IMR-90 (cell line): Measurements from ENCODE around the gene MIA2. TPM values are rescaled to one million over a fixed set of nuclear protein-coding genes. Genes with fewer than 3 reads are reported as not detected.

Experiments used
- ATAC-seq: fragments of 200-7000 bp; cut with Tn5 transposase; 2 replicates; pipeline ENCODE4 v1.9.1; 2020; ENCODE audit warnings: low read depth, mild to moderate bottlenecking, moderate library complexity
- BruUV-seq: library from RNA; stranded (reverse); fragments of 400-500 nt; replicated peaks from 2 replicates; lab custom pipeline; 2021; lab: Mats Ljungman, UMichigan
- CTCF ChIA-PET: fragments of 300-600 bp; formaldehyde crosslinking; extraction: SDS; loops from one replicate; lab custom pipeline; 2021; ENCODE audit warnings: antibody characterized with exemption; lab: Yijun Ruan, JAX
- POLR2A ChIA-PET: fragments of 300-600 bp; sonication (Branson Sonifier 250); formaldehyde crosslinking; loops from one replicate; lab custom pipeline; 2022; ENCODE audit warnings: antibody characterized with exemption; ENCODE audit not compliant: unreplicated experiment; lab: Charles Lee
- DNase-seq: peaks from one replicate; pipeline ENCODE4 v3.0.0; 2013
- H2AFZ ChIP-seq: replicated peaks from 2 replicates; pipeline ENCODE3; 2013; ENCODE audit warnings: low read length, mild to moderate bottlenecking; ENCODE audit not compliant: poor library complexity
- H2AK5ac ChIP-seq: 2 replicates; pipeline ENCODE4 v1.6.1; 2013; ENCODE audit warnings: low read depth, low read length, inconsistent platforms
- H2AK9ac ChIP-seq: replicated peaks from 2 replicates; pipeline ENCODE3; 2013; ENCODE audit warnings: mild to moderate bottlenecking, low read depth, low read length, moderate library complexity; ENCODE audit not compliant: poor library complexity
- H2BK120ac ChIP-seq: 2 replicates; pipeline ENCODE4 v1.6.1; 2013; ENCODE audit warnings: low read depth, low read length, inconsistent platforms
- H2BK15ac ChIP-seq: 3 replicates; pipeline ENCODE4 v1.6.1; 2013; ENCODE audit warnings: low read depth, low read length, inconsistent platforms
- H2BK20ac ChIP-seq: 2 replicates; pipeline ENCODE4 v1.6.1; 2013; ENCODE audit warnings: low read depth, mild to moderate bottlenecking, inconsistent platforms, low read length, moderate library complexity
- H2BK5ac ChIP-seq: 2 replicates; pipeline ENCODE4 v1.6.1; 2013; ENCODE audit warnings: mild to moderate bottlenecking, low read depth, low read length, inconsistent platforms; ENCODE audit not compliant: poor library complexity, severe bottlenecking
- H3K14ac ChIP-seq: replicated peaks from 2 replicates; pipeline ENCODE4 v1.6.1; 2013; ENCODE audit warnings: low read depth, low read length, inconsistent platforms
- H3K18ac ChIP-seq: 2 replicates; pipeline ENCODE4 v1.6.1; 2013; ENCODE audit warnings: low read depth, low read length, control low read depth
- H3K23ac ChIP-seq: 2 replicates; pipeline ENCODE4 v1.6.1; 2013; ENCODE audit warnings: low read depth, low read length, inconsistent platforms
- H3K27ac ChIP-seq: 2 replicates; pipeline ENCODE4 v1.5.1; 2013; ENCODE audit warnings: mild to moderate bottlenecking, control low read depth, low read length; ENCODE audit not compliant: insufficient read depth
- H3K27me3 ChIP-seq: 2 replicates; pipeline ENCODE4 v1.6.1; 2013; ENCODE audit warnings: low read length; ENCODE audit not compliant: control insufficient read depth, insufficient read depth
- H3K36me3 ChIP-seq: 2 replicates; pipeline ENCODE4 v1.6.1; 2013; ENCODE audit warnings: low read length, mixed read lengths; ENCODE audit not compliant: control insufficient read depth, insufficient read depth
- H3K4ac ChIP-seq: 2 replicates; pipeline ENCODE4 v1.6.1; 2013; ENCODE audit warnings: low read depth, low read length, inconsistent platforms
- H3K4me1 ChIP-seq: 2 replicates; pipeline ENCODE4 v1.6.1; 2013; ENCODE audit warnings: low read length, mixed read lengths; ENCODE audit not compliant: control insufficient read depth, insufficient read depth
- H3K4me2 ChIP-seq: 2 replicates; pipeline ENCODE4 v1.6.1; 2013; ENCODE audit warnings: low read depth, mild to moderate bottlenecking, control low read depth, low read length, moderate library complexity
- H3K4me3 ChIP-seq: 2 replicates; pipeline ENCODE4 v1.5.1; 2013; ENCODE audit warnings: low read depth, mild to moderate bottlenecking, control low read depth, low read length, moderate library complexity; ENCODE audit not compliant: insufficient read depth
- H3K56ac ChIP-seq: 2 replicates; pipeline ENCODE4 v1.6.1; 2013; ENCODE audit warnings: low read length, inconsistent platforms; ENCODE audit not compliant: insufficient read depth; ENCODE audit errors: extremely low read depth
- H3K79me1 ChIP-seq, 2 experiments: 2 replicates each; pipeline ENCODE4 v1.6.1; 2013; ENCODE audit warnings: low read length in 2 of 2, inconsistent platforms in 1 of 2, low read depth in 1 of 2
- H3K9ac ChIP-seq: 2 replicates; pipeline ENCODE4 v1.6.1; 2013; ENCODE audit warnings: low read depth, low read length, control low read depth
- H3K9me1 ChIP-seq: 2 replicates; pipeline ENCODE4 v1.6.1; 2013; ENCODE audit warnings: low read length, inconsistent platforms; ENCODE audit not compliant: insufficient read depth
- H3K9me3 ChIP-seq: 2 replicates; pipeline ENCODE4 v1.6.1; 2013; ENCODE audit warnings: low read length; ENCODE audit not compliant: control insufficient read depth, insufficient read depth
- H4K20me1 ChIP-seq: 2 replicates; pipeline ENCODE4 v1.6.1; 2013; ENCODE audit warnings: low read length, inconsistent platforms; ENCODE audit not compliant: insufficient read depth
- H4K5ac ChIP-seq: 2 replicates; pipeline ENCODE4 v1.6.1; 2013; ENCODE audit warnings: mild to moderate bottlenecking, low read depth, low read length, control low read depth
- H4K8ac ChIP-seq, 2 experiments: 2 replicates each; pipeline ENCODE4 v1.6.1; 2013; ENCODE audit warnings: low read depth in 2 of 2, low read length in 2 of 2, control low read depth in 1 of 2, inconsistent platforms in 1 of 2
- H4K91ac ChIP-seq: 2 replicates; pipeline ENCODE4 v1.6.1; 2013; ENCODE audit warnings: low read depth, low read length, inconsistent platforms; ENCODE audit not compliant: insufficient read depth
- BHLHE40 ChIP-seq: fragments of 150-350 bp; IDR thresholded peaks from 2 replicates; pipeline ENCODE4 v1.6.1; 2016; ENCODE audit warnings: mild to moderate bottlenecking, low read depth, low read length
- CHD1 ChIP-seq: IDR thresholded peaks from 2 replicates; pipeline ENCODE4 v1.6.1; 2012; ENCODE audit warnings: low read depth, low read length, improper control_type of control experiment
- MAZ ChIP-seq: IDR thresholded peaks from 2 replicates; pipeline ENCODE4 v1.6.1; 2012; ENCODE audit warnings: low read depth, mild to moderate bottlenecking, low read length, improper control_type of control experiment, moderate library complexity, borderline replicate concordance
- POLR2A ChIP-seq: IDR thresholded peaks from 2 replicates; pipeline ENCODE4 v1.6.1; 2012; ENCODE audit warnings: mild to moderate bottlenecking, low read depth, low read length
- RAD21 ChIP-seq: IDR thresholded peaks from 2 replicates; pipeline ENCODE4 v1.6.1; 2012; ENCODE audit warnings: low read length, improper control_type of control experiment
- RCOR1 ChIP-seq: IDR thresholded peaks from 2 replicates; pipeline ENCODE4 v1.6.1; 2012; ENCODE audit warnings: mild to moderate bottlenecking, low read length, improper control_type of control experiment; ENCODE audit not compliant: insufficient replicate concordance
- RFX5 ChIP-seq: IDR thresholded peaks from 2 replicates; pipeline ENCODE4 v1.8.0; 2012; ENCODE audit warnings: low read depth, mild to moderate bottlenecking, low read length, moderate library complexity
- SMC3 ChIP-seq: fragments of 150-350 bp; IDR thresholded peaks from 2 replicates; pipeline ENCODE4 v1.6.1; 2016; ENCODE audit warnings: low read depth, mild to moderate bottlenecking, antibody characterized with exemption, low read length, moderate library complexity
- WGBS, 2 experiments: methylation state at CpG; one replicate each; pipeline versions ENCODE4 v1.1.5 to v1.1.7; 2013; ENCODE audit warnings: missing lambda C conversion rate in 2 of 2; ENCODE audit not compliant: insufficient read length in 1 of 2; ENCODE audit errors: extremely low coverage in 2 of 2; 5-methylcytosine and 5-hydroxymethylcytosine counted together
- dilution Hi-C: fragments of 300-500 bp; cut with HindIII; formaldehyde crosslinking; loops from one replicate; pipeline ENCODE4 v1.14.3; 2018; ENCODE audit warnings: low sequenced_read_pairs; ENCODE audit not compliant: unreplicated experiment
- in situ Hi-C: fragments of 300-500 bp; cut with MboI; formaldehyde crosslinking; loops from 3 replicates; pipeline ENCODE4 v1.14.3; 2019; ENCODE audit warnings: low sequenced_read_pairs, inconsistent platforms, mixed read lengths
- intact Hi-C: fragments of 100-400 bp; cut with micrococcal nuclease; formaldehyde crosslinking; loops from 2 replicates; pipeline ENCODE4 v1.10.0; 2022
- polyA plus RNA-seq, 3 experiments: library from polyadenylated mRNA; depleted of rRNA; stranded (reverse); fragments of >200 nt; gene quantifications; 2 replicates each; pipeline ENCODE4 v1.2.3, GENCODE V29; 2012; ENCODE audit warnings: low replicate concordance in 1 of 3
- total RNA-seq: library from RNA; depleted of rRNA; stranded (reverse); fragments of >200 nt; gene quantifications from 2 replicates; pipeline ENCODE4 v1.2.3, GENCODE V29; 2012

Gene MIA2
- total and polyA plus RNA-seq, 2 of the 4 experiments (the other 2 are of a cell fraction): 3.9 to 6.8 TPM

GRCh38 chr14:39370415-39370814 lies 136.7 kb downstream of the MIA2 start:
- H3K56ac ChIP-seq: no peak overlapping the region
- H3K4me1 ChIP-seq: peaks cover 5% of the 10 kb centered on the region; the same call in 1 of the 2 replicates
- H4K8ac ChIP-seq: no peak overlapping the region
- H2BK20ac ChIP-seq: no peak overlapping the region
- H3K27me3 ChIP-seq: no peaks in the 10 kb centered on the region
- dilution Hi-C loops: no loop called here
- ChIA-PET CTCF (no interaction called here), POLR2A (interaction anchor here (0.5 kb wide), 1 partner anchor 11 kb away, joined by 7 read pairs; no protein-coding TSS in a partner anchor)
- no peaks in the 10 kb centered on the region for H4K20me1 ChIP-seq
- ATAC-seq: no peak
- no peak overlapping the region for H2BK15ac ChIP-seq
- H3K23ac ChIP-seq: no peak overlapping the region
- no peak overlapping the region for H3K4me3 ChIP-seq
- H3K9ac ChIP-seq: no peak overlapping the region
- H3K79me1 ChIP-seq: peaks cover 0 to 21% of the 10 kb centered on the region in 2 experiments; a peak in 2 of 4 replicates
- H3K14ac ChIP-seq: no peak overlapping the region
- no peak overlapping the region for H2AK9ac ChIP-seq
- no peak overlapping the region for H4K91ac ChIP-seq
- H3K4me2 ChIP-seq: no peak overlapping the region
- H3K18ac ChIP-seq: no peak overlapping the region
- intact Hi-C loops: no loop called here
- no peak overlapping the region for H2BK5ac ChIP-seq
- in situ Hi-C loops: loop anchor here (5.0 kb wide), 1 partner anchor 258 kb away; the partner anchor contains the start of gene GEMIN2
- no peak overlapping the region for H2BK120ac ChIP-seq
- H3K9me1 ChIP-seq: peaks cover 3% of the 10 kb centered on the region; the same call in 1 of the 2 replicates
- no TSS peak for BruUV-seq
- H2AFZ ChIP-seq: no peak overlapping the region
- 96% methylated on average over 11 of the region's 12 CpGs; no CpG with 5 or more reads in 1 of the 2 experiments for WGBS, 2 experiments
- H3K36me3 ChIP-seq: peaks cover 3% of the 10 kb centered on the region
- H3K27ac ChIP-seq: no peak overlapping the region
- H3K4ac ChIP-seq: no peak overlapping the region
- H4K5ac ChIP-seq: no peak overlapping the region
- H2AK5ac ChIP-seq: no peak overlapping the region
- TF ChIP-seq CHD1: no peak
- TF ChIP-seq RCOR1: no peak
- no peak for TF ChIP-seq BHLHE40
- no peak for TF ChIP-seq MAZ
- TF ChIP-seq RAD21: no peak
- no peak for TF ChIP-seq POLR2A
- TF ChIP-seq SMC3: no peak
- no peak for TF ChIP-seq RFX5
- H3K9me3 ChIP-seq: no peaks in the 10 kb centered on the region
- DNase-seq: no peak
